Measurements from ENCODE around the gene ZBTB14. TPM values are rescaled to one million over a fixed set of nuclear protein-coding genes. Genes with fewer than 3 reads are reported as not detected.

The ZBTB14 gene, protein sequence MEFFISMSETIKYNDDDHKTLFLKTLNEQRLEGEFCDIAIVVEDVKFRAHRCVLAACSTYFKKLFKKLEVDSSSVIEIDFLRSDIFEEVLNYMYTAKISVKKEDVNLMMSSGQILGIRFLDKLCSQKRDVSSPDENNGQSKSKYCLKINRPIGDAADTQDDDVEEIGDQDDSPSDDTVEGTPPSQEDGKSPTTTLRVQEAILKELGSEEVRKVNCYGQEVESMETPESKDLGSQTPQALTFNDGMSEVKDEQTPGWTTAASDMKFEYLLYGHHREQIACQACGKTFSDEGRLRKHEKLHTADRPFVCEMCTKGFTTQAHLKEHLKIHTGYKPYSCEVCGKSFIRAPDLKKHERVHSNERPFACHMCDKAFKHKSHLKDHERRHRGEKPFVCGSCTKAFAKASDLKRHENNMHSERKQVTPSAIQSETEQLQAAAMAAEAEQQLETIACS
- 1 to 10 TPM; 6.9 to 8.0 TPM for total RNA-seq
- long read RNA-seq, partial matches to known transcripts, result 0 of 4 reads
- long read RNA-seq, other reads (novel, unspliced or antisense), result 1 of 4 reads

GRCh38 chr18:5295231-5295920, at the start of gene ZBTB14:
Gene ZBTB14, minus strand, starts transcription at chr18:5295726. Its CDS starts 2,480 bp downstream, at chr18:5293246.
- DNase-seq (peak; percentile 71), ATAC-seq (peak; percentile 32 to 46)
- intact Hi-C loops (cut with DNase I), result loop anchor here in 1 of 2 donors (2.0 kb wide), 1 partner anchor 59 kb away; no protein-coding TSS in a partner anchor

GRCh38 chr18:5339202-5339834, 43.8 kb upstream of the ZBTB14 start:
- ATAC-seq (no peak), DNase-seq (no peak)
- intact Hi-C loops (cut with DNase I), result no loop called here

GRCh38 chr18:5334456-5335075, 39.0 kb upstream of the ZBTB14 start:
- ATAC-seq (no peak), DNase-seq (no peak)
- intact Hi-C loops (cut with DNase I), result no loop called here

- no peak for ATAC-seq
- DNase-seq, result no peak
- intact Hi-C loops (cut with DNase I), result no loop called here
These were observed 22.7 kb upstream of the ZBTB14 start for GRCh38 chr18:5318061-5318700.

GRCh38 chr18:5317186-5317585, 21.7 kb upstream of the ZBTB14 start:
- DNase-seq (no peak), ATAC-seq (no peak)
- intact Hi-C loops (cut with DNase I), result no loop called here

DNA sequence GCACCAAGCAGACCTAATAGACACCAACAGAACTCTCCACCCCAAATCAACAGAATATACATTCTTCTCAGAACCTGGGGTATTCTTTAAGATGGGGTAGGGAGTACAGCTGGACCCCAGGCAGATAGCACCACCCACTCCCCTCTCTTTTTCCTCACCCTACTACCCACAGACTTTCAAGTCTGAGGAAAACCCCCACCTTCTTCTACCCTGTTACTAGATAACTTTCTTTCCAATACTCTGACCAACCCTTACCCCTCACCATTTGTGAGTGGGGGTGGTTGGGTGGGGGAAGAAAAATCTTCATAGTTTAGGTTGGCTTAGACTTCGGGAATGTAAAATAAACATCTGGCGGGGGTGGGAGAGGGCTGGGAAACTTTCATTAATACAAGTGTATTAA, 20.3 kb upstream of the ZBTB14 start:
- intact Hi-C loops (cut with DNase I), result no loop called here
- no peak for ATAC-seq

DNA sequence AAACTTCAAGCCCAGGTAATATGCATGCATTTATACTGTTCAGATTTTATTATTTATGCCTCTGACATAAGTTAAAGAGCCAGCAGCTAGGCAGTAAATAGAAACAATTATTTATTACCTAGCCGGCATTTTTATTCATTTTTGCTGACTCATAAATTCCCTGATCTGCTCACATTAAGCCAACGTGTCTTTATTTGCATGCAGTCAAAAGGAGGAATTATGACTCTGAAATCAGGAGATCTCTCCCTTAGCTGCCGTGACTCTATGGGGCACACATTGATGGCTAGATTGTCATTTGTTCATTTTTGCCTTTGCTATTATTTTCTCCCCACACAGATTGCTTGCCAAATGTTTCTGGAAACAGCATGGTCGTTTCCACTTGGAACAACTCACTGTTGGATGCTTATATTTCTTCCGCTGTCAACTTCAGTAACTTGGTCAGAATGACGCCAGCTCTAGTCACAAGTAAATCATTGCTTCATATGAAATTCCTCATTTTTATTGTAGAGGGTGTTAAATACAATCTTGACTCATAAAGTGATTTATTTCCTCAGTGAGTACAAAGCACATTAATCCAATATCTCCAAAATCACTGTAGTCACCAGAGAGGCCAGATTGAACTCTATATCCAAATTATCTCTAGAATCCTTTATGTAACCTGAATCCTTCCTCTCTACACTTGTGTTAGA, 15.9 kb upstream of the ZBTB14 start:
- ATAC-seq (no peak), DNase-seq (no peak)
- intact Hi-C loops (cut with DNase I), result no loop called here

More for the DNA sequence above, 20.3 kb upstream of the ZBTB14 start:
- DNase-seq, result no peak

DNA sequence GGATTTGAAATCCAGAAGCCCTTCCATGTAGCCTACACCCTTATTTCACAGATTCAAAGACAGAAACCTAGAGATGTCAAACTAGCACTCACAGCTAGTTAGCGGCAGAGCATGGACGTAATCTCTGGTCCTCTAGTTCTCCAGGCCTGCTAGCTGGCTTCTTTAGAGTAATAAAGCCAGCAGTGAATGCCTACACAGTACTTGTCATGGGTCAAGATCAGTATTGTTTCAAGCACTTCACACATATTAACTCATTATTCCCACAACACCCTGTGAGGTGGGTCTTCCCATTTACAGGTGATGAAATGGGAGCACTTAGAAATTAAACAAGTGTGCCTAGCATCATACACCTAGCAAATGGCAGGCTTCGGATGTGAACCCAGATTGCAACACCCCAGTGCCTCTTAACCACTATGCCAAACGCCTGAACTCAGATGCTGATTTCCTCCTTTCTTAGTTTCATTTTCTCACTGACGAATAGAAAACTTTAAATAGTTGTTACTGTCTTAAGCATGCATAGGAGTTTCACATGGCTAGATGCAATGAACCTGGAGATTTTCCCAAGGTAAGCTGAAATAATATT, 14.5 kb upstream of the ZBTB14 start:
- ATAC-seq, result no peak
- no peak for DNase-seq
- intact Hi-C loops (cut with DNase I), result no loop called here

DNA sequence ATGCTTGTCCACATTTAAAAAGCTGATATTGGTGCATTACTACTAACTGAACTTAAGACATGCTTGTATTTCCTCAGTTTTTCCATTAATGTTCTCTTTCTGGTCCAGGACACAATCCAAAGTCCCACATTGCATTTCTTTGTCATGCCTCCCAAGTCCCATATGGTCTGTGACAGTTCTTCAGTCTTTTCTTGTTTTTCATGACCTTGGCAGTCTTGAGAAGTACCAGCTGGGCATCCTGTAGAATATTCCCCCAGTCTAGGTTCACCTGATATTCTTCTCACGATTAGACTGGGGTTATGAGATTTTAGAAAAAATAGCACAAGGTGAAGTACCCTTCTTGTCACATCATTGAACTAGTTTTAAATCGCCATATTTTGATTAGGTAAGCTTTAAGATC, 10.3 kb upstream of the ZBTB14 start:
- ATAC-seq, result no peak
- intact Hi-C loops (cut with DNase I), result no loop called here

GRCh38 chr18:5304232-5304631, 8.7 kb upstream of the ZBTB14 start:
- intact Hi-C loops (cut with DNase I), result no loop called here
- no peak for DNase-seq
- no peak for ATAC-seq

More for the DNA sequence above, 10.3 kb upstream of the ZBTB14 start:
- no peak for DNase-seq

GRCh38 chr18:5303636-5304035, 8.1 kb upstream of the ZBTB14 start:
- intact Hi-C loops (cut with DNase I), result no loop called here
- DNase-seq (no peak), ATAC-seq (no peak)

- intact Hi-C loops (cut with DNase I), result no loop called here
- no peak for ATAC-seq
- DNase-seq, result no peak
These were observed 7.1 kb upstream of the ZBTB14 start for GRCh38 chr18:5302606-5303005.

DNA sequence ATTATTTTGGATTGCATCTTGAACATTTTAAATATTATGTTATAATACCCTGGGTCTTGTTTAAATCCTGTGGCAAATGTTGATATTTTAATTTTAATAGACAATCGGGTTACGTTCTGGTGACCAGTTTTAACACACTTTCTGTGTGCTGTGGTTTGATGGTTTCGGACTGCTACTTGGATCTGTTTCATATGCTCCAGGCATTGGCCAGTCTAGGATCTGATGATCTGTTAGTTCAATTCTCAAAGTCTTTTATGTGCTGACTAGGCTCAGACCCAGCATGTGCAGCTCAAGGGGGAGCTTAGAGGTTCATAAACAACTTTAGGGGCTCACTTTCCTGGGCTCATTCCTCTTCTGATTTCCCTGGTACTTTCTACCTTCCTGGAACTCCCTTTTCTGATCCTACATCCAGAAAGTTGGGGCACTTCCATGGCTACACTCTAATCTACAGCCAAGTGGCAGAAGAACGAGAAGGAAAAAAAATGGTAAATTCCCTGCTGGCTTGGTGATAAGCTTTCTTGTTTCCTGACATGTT, 5.0 kb upstream of the ZBTB14 start:
- ATAC-seq (no peak), DNase-seq (no peak)
- intact Hi-C loops (cut with DNase I), result no loop called here

DNA sequence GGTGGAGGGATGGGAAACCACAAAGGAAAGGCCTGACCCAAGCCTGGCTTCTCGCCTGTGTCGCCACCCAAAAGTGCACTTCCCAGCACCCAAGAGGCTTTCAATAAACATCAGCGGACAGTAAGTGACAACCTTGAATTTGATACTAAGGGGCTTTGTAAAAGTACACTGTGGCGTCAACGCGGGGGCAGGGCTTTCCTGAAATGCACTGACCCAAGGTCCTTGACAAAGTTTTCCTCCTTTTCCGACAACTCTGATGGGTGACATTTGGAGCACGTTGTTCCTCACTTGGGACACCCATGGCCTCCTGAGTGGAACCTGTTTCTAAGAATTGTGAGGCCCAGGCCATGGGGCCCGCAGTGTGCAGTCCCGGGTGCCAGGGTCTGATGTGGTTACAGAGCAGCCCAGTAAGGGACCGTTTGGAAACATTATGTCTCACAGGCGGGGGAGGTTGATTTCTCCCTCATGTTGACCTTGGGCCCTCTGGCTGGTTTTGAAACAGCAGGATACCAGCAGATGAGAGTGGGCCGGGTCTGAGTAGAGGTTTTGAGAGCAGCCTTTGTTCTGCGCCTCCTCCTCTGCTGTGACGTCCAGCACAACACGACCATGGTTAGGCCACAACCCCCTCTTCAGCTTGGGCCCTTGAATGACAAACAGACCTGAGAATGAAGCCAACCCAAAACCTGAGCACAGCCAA, 2.8 kb upstream of the ZBTB14 start:
- ATAC-seq (no peak), DNase-seq (no peak)
- intact Hi-C loops (cut with DNase I), result no loop called here

DNA sequence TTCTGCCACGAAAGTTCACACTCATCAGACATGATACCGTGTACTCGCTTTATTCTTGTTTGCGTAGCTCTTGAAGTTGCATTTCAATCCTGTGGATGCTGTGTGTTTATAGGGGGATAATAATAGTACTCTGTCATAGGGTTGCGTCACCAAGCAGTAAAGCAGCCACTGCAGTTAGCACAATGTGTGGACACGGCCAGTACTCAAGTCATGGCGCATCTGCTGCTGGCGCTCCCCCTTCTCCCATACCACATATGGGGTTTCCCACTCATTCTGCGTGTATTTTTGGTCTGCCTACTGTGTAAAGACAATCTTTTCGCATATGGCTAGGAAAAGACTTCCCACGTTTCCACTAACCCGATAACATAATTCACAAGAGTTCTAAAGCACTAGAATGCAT, 2.1 kb upstream of the ZBTB14 start:
- DNase-seq (no peak), ATAC-seq (no peak)
- intact Hi-C loops (cut with DNase I), result no loop called here

DNA sequence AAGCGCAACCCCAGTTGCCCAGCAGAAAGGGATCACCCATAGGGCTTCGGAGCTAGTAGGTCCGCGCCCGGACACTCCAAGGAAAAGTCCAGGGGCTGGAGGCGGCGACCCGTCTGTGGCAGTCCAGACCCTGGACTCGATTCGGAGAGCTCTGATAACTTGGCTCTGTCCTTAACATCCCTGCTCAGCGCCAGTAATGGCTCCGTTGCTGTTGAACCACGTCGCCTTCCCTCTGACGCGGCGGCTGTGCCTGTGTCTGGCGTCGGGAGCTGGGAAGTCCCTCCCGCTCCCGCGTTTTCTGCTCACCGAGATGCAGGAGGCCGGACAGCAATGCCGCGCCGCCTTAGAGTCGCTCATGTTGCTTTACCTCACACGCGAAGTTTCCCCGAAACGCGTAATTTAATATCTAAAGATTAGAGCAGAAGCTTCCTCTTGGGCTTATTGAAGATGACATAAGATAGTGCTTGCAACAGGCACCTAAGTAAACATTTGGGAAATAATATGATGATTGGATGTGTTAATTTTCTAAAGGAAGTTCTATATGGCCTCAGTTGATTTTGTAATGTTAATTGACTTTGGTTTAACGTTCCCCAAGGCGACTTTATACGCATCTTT, 1.3 kb upstream of the ZBTB14 start:
- ATAC-seq (peak; percentile 54 to 63), DNase-seq (peak; percentile 90)
- intact Hi-C loops (cut with DNase I), result no loop called here

Data from left cardiac atrium (tissue), 4 donors.